IgD-negative memory B cell (primary cell): ENCODE data around the gene GIMAP2. TPM values are rescaled to one million over a fixed set of nuclear protein-coding genes. Genes with fewer than 3 reads are reported as not detected.

Experiments used
- H3K27ac Mint-ChIP-seq, 3 donors: one replicate each; pipeline ENCODE4 v1.8.0; 2020 to 2022; ENCODE audit warnings: mild to moderate bottlenecking in 3 of 3, mixed read lengths in 3 of 3, moderate library complexity in 1 of 3
- H3K27me3 Mint-ChIP-seq: one replicate; pipeline ENCODE4 v1.8.0; 2021; ENCODE audit warnings: mixed read lengths
- H3K36me3 Mint-ChIP-seq: one replicate; pipeline ENCODE4 v1.8.0; 2020; ENCODE audit warnings: mild to moderate bottlenecking, mixed read lengths
- H3K4me1 Mint-ChIP-seq, 3 donors: one replicate each; pipeline ENCODE4 v1.8.0; 2020 to 2022; ENCODE audit warnings: mixed read lengths in 3 of 3, mild to moderate bottlenecking in 1 of 3
- H3K4me3 Mint-ChIP-seq, 4 donors: one replicate each; pipeline ENCODE4 v1.8.0; 2020 to 2022; ENCODE audit warnings: mild to moderate bottlenecking in 4 of 4, mixed read lengths in 4 of 4, moderate library complexity in 3 of 4
- H3K9me3 Mint-ChIP-seq, 3 donors: one replicate each; pipeline ENCODE4 v1.8.0; 2020 to 2021; ENCODE audit warnings: mixed read lengths in 3 of 3, mild to moderate bottlenecking in 1 of 3
- polyA plus RNA-seq: library from polyadenylated mRNA; unstranded; fragments of 300-500 nt; fragmentation: Illumina TruSeq; gene quantifications from one replicate; pipeline ENCODE4 v1.2.3, GENCODE V29; 2021

GIMAP2 gene
- polyA plus RNA-seq, 1 donor from 2014 or later, result 11.9 TPM

DNA sequence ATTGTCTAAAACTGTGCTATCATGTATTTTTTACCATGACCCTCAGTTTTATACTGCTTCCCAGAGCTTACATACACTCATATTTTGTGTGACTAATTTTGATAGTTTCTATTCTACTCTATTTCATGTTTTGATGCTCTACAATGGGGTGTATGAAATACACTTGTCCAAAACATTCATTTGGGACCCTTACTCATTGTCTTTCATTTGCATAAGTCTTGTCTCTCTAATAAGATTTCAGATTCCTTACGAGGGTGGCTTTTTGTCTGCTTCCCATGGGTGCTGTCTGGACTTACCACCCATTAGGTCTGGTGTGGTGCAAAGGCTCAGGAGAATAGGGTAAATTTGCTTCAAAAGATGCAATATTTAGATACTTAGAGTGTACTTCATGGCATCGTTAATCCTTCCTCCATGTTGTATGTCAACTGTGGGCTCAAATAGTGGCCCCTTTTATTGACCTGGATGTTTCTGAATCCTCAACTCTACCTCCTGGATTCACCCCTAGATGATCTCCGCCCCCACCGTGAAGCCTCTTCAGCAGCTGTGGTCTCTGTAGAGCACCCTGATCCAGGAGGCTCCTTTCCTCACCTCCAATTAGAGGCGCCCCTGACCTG is 48.1 kb downstream of the GIMAP2 start:
- Mint-ChIP-seq H3K4me3 (no peak overlapping the region), H3K27ac (no peak overlapping the region), H3K9me3 (peaks cover 0 to 5% (median 0%) of the 10 kb centered on the region in 3 donors), H3K36me3 (no peaks in the 10 kb centered on the region), H3K27me3 (peaks cover 11% of the 10 kb centered on the region), H3K4me1 (peaks cover 2 to 5% (median 4%) of the 10 kb centered on the region in 3 donors)

DNA sequence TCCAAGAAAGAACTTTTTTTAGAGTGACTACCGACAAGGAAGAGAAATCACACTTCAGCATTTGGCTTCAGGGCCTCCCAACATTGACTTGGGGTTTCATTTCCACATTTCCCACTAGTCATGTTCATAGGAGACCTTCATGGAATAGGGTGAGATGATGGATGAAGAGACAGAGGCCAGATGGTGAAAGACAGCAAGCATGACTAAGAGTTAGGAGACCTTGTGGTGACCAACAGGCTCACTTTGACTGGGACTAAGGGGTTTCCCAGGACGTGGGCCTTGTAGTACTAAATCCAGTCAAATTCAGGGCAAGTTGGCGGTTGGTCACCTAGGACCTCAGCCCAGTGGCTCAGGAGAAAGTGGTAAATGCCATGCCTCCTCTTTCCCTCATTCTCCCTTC is 48.7 kb downstream of the GIMAP2 start:
- peaks cover 13% of the 10 kb centered on the region for H3K27me3 Mint-ChIP-seq
- H3K27ac Mint-ChIP-seq, result no peak overlapping the region
- H3K4me1 Mint-ChIP-seq, result peaks cover 2 to 8% (median 5%) of the 10 kb centered on the region in 3 donors
- no peaks in the 10 kb centered on the region for H3K9me3 Mint-ChIP-seq
- no peak overlapping the region for H3K4me3 Mint-ChIP-seq
- no peaks in the 10 kb centered on the region for H3K36me3 Mint-ChIP-seq

DNA sequence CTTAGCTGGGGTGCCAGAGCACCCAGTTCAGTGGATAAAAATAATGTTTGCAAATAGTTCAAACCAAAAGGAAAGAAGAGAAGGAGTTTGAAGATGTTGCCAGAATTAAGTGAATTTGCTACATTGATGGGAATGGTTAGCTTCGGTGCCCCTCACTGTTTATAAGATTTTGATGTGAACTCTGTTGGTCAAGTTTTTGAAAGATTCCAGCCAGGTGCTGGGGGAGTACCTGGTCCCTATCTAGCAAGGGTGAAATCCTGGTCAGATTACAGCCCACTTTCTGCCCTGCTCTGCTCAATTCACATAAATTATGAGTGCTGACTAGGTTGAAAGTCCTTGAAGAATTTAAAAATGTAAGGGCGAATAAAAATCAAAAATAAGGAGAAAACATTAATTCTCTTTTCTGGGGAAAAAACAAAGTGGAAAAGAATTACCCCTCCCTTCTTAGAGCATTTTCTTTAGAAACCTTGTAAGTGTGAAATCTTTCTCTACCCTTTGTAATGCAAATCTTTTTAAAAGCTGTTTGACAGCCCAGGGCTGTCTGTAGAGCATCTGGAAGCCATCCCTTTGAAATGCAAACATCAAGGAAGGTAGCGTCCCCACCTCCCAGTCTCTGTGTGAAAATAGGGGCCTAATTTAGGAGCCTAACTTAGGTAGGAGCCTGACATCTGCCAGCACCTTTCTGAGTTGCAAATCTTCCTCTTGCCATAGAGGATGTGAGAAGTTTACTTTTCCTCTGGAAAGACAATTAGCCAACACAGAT is 50.3 kb downstream of the GIMAP2 start:
- Mint-ChIP-seq H3K9me3 (no peaks in the 10 kb centered on the region), H3K27ac (no peak overlapping the region), H3K36me3 (peaks cover 2% of the 10 kb centered on the region), H3K27me3 (peaks cover 13% of the 10 kb centered on the region), H3K4me3 (no peak overlapping the region), H3K4me1 (peaks cover 2 to 8% (median 5%) of the 10 kb centered on the region in 3 donors)

DNA sequence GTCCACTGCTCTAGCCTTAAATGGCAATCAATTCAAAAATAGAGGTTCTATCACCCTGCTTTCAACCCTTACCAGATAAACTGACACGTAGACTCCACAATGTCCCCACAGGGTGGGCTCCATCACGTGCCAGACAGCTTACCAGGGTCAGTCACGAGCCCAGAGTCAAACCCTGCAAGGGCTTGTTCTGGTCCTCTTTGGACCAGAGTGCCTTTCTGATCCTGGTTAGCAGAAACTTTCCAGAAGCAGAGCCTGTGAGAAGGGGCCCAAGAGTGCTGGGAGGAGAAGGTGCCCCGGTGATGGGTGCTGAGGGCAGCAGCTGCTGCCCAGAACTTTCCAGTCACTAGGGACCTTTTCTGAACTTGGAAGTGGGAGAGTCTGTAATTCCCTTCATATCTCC is 51.4 kb downstream of the GIMAP2 start:
- no peaks in the 10 kb centered on the region for H3K9me3 Mint-ChIP-seq
- peaks cover 2% of the 10 kb centered on the region for H3K36me3 Mint-ChIP-seq
- peaks cover 2 to 8% (median 5%) of the 10 kb centered on the region in 3 donors for H3K4me1 Mint-ChIP-seq
- H3K27me3 Mint-ChIP-seq, result peaks cover 14% of the 10 kb centered on the region
- H3K27ac Mint-ChIP-seq, result peak overlapping the region in 1 of 3 donors; percentile 80
- H3K4me3 Mint-ChIP-seq, result peak overlapping the region in 3 of 4 donors; percentile 75 to 85 (median 75)

DNA sequence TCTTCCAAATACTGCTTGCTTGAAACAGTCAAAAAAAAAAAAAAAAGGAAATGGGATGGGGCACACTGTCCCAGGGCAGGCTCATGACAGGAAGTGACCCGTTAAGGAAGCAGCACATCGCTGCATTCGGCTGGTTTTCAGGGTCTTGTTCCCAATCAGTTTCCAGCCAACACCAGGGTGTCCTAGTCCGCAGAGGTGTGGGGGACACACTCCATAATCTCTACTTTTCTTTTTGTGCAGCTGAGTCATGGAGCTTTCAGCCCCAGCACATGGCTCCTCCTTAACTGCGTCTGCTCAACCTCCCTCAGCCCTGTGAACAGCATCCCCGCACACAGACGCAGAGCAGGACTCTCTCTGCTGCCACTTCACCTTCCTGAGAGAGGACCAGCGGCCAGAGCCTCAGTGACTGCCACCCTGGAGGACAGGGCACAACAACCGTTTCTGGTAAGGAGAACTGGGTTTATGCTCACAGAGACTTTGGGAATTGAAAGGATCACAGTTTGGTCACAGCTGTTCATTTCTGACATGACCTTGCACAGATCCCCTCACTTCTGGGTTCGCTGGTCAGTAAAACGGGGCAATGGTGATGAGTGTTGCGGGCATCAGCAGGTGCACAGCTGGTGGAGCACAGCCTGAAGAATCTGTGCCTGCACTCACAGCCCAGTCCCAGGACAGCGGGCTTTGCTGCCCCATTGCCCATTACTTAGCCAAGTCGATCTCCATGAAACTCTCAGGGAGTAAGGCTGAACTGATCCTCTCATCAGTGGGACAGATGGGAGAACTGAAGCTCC is 52.0 kb downstream of the GIMAP2 start, which contains the start of gene GIMAP5:
Gene GIMAP5 (plus strand): TSS at position 154 of the 791 bp plus-strand sequence. CDS start 3,467 bp downstream, outside the sequence.
- H3K36me3 Mint-ChIP-seq, result peaks cover 2% of the 10 kb centered on the region
- H3K9me3 Mint-ChIP-seq, result no peaks in the 10 kb centered on the region
- H3K27ac Mint-ChIP-seq, result peak within 1 kb of the TSS in 2 of 3 donors; percentile 0 to 80
- peaks cover 2 to 8% (median 5%) of the 10 kb centered on the region in 3 donors for H3K4me1 Mint-ChIP-seq
- peak within 1 kb of the TSS; percentile 74 to 85 (median 75) for H3K4me3 Mint-ChIP-seq
- peaks cover 17% of the 10 kb centered on the region for H3K27me3 Mint-ChIP-seq

DNA sequence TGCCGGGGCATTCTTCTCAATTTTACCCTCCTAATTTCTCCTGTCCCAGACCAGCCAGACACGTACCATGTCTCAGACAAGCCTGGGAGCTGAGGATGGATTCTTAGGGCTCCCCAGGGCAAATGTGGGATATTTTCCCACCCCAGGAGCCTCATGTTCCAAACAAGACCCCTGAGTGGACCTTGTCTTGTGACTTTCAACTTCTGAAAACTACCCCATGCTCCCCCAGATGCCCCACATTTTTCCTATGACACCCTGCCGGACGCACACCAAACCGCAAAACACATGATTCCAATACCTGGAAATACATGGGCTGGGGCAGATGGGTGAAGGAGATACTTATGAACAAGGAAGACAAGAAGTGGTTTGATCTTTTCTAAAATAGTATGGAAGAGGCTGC is 52.6 kb downstream of the GIMAP2 start:
- peaks cover 2% of the 10 kb centered on the region for H3K36me3 Mint-ChIP-seq
- peak overlapping the region; percentile 74 to 85 (median 75) for H3K4me3 Mint-ChIP-seq
- H3K9me3 Mint-ChIP-seq, result no peaks in the 10 kb centered on the region
- peak overlapping the region in 2 of 3 donors; percentile 0 to 49 for H3K27ac Mint-ChIP-seq
- peaks cover 17% of the 10 kb centered on the region for H3K27me3 Mint-ChIP-seq
- peaks cover 2 to 8% (median 5%) of the 10 kb centered on the region in 3 donors for H3K4me1 Mint-ChIP-seq

DNA sequence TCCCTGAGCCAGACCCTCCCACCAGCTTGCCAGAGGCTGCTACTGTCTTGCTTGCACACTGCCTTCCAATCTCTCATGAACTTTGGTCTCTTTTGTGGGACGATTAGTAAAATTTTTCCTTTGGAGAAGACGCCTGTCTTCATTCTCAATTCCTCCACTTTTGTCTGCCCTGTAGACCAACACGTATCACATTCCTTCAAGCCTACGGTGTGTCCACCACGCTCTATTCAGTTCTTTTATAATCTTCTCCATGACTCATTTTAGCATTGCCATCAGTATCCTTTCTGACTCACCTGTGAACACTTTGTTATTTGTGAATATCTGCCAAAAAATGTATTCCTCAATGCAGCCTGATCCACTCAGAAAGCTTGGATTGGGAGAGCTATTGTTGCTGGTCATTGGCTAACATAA is 53.1 kb downstream of the GIMAP2 start:
- no peaks in the 10 kb centered on the region for H3K9me3 Mint-ChIP-seq
- H3K27ac Mint-ChIP-seq, result peak overlapping the region in 2 of 3 donors; percentile 0 to 49
- H3K4me1 Mint-ChIP-seq, result peaks cover 2 to 8% (median 5%) of the 10 kb centered on the region in 3 donors
- peak overlapping the region in 3 of 4 donors; percentile 69 to 85 (median 75) for H3K4me3 Mint-ChIP-seq
- H3K36me3 Mint-ChIP-seq, result peaks cover 4% of the 10 kb centered on the region
- peaks cover 17% of the 10 kb centered on the region for H3K27me3 Mint-ChIP-seq

DNA sequence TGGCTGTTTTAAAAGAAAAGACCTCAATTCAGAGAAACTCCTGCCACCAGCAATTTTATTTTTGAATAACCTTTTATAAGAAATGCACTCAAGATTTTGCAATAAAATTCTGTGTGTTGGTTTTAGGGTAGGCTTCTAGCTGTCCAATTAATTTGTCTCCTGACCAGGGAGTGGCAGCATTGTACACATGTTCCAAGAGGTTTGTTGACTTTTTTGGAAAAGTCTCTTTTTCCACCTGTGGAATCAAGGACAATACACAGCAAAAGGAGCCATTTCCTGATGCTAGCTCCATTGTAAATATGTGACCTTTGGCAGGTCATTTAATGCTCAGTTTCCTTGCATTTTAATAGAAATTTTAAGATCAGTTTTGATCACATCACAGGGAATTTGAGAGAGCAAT is 53.5 kb downstream of the GIMAP2 start:
- H3K4me3 Mint-ChIP-seq, result peak overlapping the region in 2 of 4 donors; percentile 69 to 75
- H3K27me3 Mint-ChIP-seq, result peaks cover 18% of the 10 kb centered on the region
- H3K27ac Mint-ChIP-seq, result peak overlapping the region in 1 of 3 donors; percentile 0
- H3K36me3 Mint-ChIP-seq, result peaks cover 4% of the 10 kb centered on the region
- peaks cover 2 to 8% (median 5%) of the 10 kb centered on the region in 3 donors for H3K4me1 Mint-ChIP-seq
- H3K9me3 Mint-ChIP-seq, result no peaks in the 10 kb centered on the region

DNA sequence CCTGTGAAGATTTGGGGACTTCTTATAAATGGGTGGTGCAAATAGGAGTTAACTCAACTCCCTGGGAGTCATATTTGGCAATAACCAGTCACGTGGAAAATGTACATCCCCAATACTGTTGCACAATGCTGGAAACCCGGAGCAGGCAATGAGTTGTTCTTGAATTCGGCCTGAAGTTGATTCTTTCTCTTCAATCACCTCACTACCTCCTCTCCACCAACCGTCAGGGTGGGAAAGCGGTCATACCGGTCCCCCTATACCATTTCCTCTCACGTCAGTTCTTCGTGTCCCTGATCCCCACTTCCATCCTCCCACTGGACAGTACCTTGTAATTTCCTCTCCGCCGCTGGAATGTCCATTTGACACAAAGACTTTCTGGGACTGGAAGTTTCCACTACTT is 54.5 kb downstream of the GIMAP2 start:
- Mint-ChIP-seq H3K4me3 (peak overlapping the region in 2 of 4 donors; percentile 45 to 49), H3K27ac (no peak overlapping the region), H3K36me3 (peaks cover 4% of the 10 kb centered on the region), H3K9me3 (no peaks in the 10 kb centered on the region), H3K4me1 (peaks cover 4 to 8% (median 5%) of the 10 kb centered on the region in 3 donors), H3K27me3 (peaks cover 18% of the 10 kb centered on the region)

DNA sequence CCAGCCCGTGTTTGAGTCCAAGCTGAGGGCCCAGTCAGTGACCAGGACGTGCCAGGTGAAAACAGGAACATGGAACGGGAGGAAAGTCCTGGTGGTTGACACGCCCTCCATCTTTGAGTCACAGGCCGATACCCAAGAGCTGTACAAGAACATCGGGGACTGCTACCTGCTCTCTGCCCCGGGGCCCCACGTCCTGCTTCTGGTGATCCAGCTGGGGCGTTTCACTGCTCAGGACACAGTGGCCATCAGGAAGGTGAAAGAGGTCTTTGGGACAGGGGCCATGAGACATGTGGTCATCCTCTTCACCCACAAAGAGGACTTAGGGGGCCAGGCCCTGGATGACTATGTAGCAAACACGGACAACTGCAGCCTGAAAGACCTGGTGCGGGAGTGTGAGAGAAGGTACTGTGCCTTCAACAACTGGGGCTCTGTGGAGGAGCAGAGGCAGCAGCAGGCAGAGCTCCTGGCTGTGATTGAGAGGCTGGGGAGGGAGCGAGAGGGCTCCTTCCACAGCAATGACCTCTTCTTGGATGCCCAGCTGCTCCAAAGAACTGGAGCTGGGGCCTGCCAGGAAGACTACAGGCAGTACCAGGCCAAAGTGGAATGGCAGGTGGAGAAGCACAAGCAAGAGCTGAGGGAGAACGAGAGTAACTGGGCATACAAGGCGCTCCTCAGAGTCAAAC is 56.9 kb downstream of the GIMAP2 start:
- Mint-ChIP-seq H3K27ac (peak overlapping the region in 1 of 3 donors; percentile 3), H3K4me3 (peak overlapping the region in 1 of 4 donors; percentile 31), H3K9me3 (no peaks in the 10 kb centered on the region), H3K27me3 (peaks cover 19% of the 10 kb centered on the region), H3K36me3 (peaks cover 4% of the 10 kb centered on the region), H3K4me1 (peaks cover 3 to 8% (median 3%) of the 10 kb centered on the region in 3 donors)

Other genes with a start within 250 kb of the GIMAP2 start
- 1.4 TPM for gene GIMAP8, start 235.1 kb upstream of the GIMAP2 start, polyA plus RNA-seq
- gene GIMAP7, start 170.8 kb upstream of the GIMAP2 start, polyA plus RNA-seq, result 24.1 TPM
- 16.2 TPM for gene GIMAP4, start 118.3 kb upstream of the GIMAP2 start, polyA plus RNA-seq
- gene GIMAP6, start 53.3 kb upstream of the GIMAP2 start, polyA plus RNA-seq, result 4.6 TPM
- gene GIMAP1, start 30.9 kb downstream of the GIMAP2 start, polyA plus RNA-seq, result 3.0 TPM
- 16.3 TPM for gene GIMAP5, start 51.7 kb downstream of the GIMAP2 start, polyA plus RNA-seq
- gene TMEM176B, start 114.7 kb downstream of the GIMAP2 start, polyA plus RNA-seq, result 2.4 TPM
- gene TMEM176A, start 115.1 kb downstream of the GIMAP2 start, polyA plus RNA-seq, result not detected
- 0.11 TPM for gene AOC1, start 166.8 kb downstream of the GIMAP2 start, polyA plus RNA-seq